PFSK-1 (cell line): ENCODE measurements around the gene CDK5RAP1.

ENCODE experiments used
- POLR2AphosphoS5 ChIP-seq: IDR thresholded peaks from 2 replicates; pipeline ENCODE4 v1.6.1; 2012; ENCODE audit warnings: low read depth, mild to moderate bottlenecking, control low read depth, low read length, moderate library complexity
- TF ChIP-seq, protein P1 (sequence below), 2 experiments: IDR thresholded peaks; 2 replicates each; pipeline versions ENCODE4 v1.6.1 to v1.8.0; 2011 to 2012; ENCODE audit warnings: low read depth in 2 of 2, low read length in 2 of 2, control low read depth in 1 of 2, inconsistent platforms in 1 of 2, mild to moderate bottlenecking in 1 of 2, moderate library complexity in 1 of 2; ENCODE audit not compliant: insufficient read depth in 1 of 2

- TF ChIP-seq, protein P1, sequence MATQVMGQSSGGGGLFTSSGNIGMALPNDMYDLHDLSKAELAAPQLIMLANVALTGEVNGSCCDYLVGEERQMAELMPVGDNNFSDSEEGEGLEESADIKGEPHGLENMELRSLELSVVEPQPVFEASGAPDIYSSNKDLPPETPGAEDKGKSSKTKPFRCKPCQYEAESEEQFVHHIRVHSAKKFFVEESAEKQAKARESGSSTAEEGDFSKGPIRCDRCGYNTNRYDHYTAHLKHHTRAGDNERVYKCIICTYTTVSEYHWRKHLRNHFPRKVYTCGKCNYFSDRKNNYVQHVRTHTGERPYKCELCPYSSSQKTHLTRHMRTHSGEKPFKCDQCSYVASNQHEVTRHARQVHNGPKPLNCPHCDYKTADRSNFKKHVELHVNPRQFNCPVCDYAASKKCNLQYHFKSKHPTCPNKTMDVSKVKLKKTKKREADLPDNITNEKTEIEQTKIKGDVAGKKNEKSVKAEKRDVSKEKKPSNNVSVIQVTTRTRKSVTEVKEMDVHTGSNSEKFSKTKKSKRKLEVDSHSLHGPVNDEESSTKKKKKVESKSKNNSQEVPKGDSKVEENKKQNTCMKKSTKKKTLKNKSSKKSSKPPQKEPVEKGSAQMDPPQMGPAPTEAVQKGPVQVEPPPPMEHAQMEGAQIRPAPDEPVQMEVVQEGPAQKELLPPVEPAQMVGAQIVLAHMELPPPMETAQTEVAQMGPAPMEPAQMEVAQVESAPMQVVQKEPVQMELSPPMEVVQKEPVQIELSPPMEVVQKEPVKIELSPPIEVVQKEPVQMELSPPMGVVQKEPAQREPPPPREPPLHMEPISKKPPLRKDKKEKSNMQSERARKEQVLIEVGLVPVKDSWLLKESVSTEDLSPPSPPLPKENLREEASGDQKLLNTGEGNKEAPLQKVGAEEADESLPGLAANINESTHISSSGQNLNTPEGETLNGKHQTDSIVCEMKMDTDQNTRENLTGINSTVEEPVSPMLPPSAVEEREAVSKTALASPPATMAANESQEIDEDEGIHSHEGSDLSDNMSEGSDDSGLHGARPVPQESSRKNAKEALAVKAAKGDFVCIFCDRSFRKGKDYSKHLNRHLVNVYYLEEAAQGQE (IDR thresholded peaks at IDR 0.05; ENCODE audit: insufficient read depth in 1 of 2, low read depth in 2 of 2, low read length in 2 of 2): no peak
- no peak for TF ChIP-seq POLR2AphosphoS5
Observed at GRCh38 chr20:33310327-33310899, 90.9 kb downstream of the CDK5RAP1 start.
